Endothelial cell of umbilical vein (primary cell): ENCODE data around the gene MTF2.

Source experiments
- EZH2 ChIP-seq: IDR thresholded peaks from 2 replicates; pipeline ENCODE4 v1.6.1; 2012; ENCODE audit warnings: borderline replicate concordance, low read depth, mild to moderate bottlenecking, moderate library complexity, low read length, inconsistent platforms; ENCODE audit not compliant: severe bottlenecking
- JUN ChIP-seq: IDR thresholded peaks from 2 replicates; pipeline ENCODE4 v1.6.1; 2011; ENCODE audit warnings: borderline replicate concordance, low read depth; ENCODE audit not compliant: insufficient read length, insufficient read depth
- POLR2A ChIP-seq: IDR thresholded peaks from 2 replicates; pipeline ENCODE4 v1.6.1; 2012; ENCODE audit warnings: low read depth, mild to moderate bottlenecking, control low read depth, low read length
- TF ChIP-seq, protein P1 (sequence below), 2 donors: IDR thresholded peaks; 1 replicate in 1 of 2; 2 replicates in 1 of 2; pipeline ENCODE4 v1.5.1; 2011; ENCODE audit warnings: low read length in 2 of 2, mild to moderate bottlenecking in 2 of 2, moderate library complexity in 2 of 2, control low read depth in 1 of 2, inconsistent platforms in 1 of 2, low read depth in 1 of 2; ENCODE audit not compliant: insufficient read depth in 1 of 2; ENCODE audit errors: extremely low read depth in 1 of 2

DNA sequence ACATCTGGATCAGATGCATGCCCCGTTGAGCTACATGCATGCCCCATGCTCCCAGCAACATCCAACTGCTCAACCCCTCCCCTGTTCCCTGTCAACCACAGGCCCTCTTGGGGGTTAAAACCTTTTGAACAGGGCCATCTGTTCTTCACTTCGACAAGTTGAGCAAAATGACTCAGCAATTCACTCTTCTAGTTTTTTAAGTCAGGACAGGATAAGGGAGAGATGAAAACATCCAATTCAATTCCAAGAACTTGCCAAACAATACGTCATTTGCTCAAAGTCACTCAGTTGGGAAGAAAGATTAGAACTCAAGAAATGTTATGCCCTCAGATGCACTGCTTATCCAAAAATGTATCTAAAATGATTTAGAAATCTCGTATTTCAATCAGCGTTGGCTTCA is 46.1 kb upstream of the MTF2 start:
- TF ChIP-seq POLR2A (no peak), EZH2 (no peak), JUN (no peak)
- TF ChIP-seq, protein P1, sequence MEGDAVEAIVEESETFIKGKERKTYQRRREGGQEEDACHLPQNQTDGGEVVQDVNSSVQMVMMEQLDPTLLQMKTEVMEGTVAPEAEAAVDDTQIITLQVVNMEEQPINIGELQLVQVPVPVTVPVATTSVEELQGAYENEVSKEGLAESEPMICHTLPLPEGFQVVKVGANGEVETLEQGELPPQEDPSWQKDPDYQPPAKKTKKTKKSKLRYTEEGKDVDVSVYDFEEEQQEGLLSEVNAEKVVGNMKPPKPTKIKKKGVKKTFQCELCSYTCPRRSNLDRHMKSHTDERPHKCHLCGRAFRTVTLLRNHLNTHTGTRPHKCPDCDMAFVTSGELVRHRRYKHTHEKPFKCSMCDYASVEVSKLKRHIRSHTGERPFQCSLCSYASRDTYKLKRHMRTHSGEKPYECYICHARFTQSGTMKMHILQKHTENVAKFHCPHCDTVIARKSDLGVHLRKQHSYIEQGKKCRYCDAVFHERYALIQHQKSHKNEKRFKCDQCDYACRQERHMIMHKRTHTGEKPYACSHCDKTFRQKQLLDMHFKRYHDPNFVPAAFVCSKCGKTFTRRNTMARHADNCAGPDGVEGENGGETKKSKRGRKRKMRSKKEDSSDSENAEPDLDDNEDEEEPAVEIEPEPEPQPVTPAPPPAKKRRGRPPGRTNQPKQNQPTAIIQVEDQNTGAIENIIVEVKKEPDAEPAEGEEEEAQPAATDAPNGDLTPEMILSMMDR (IDR thresholded peaks at IDR 0.05; ENCODE audit: extremely low read depth in 1 of 2, insufficient read depth in 1 of 2, low read depth in 1 of 2, low read length in 2 of 2): no peak
